Skeletal muscle tissue (tissue), 4 donors: Measurements from ENCODE around the gene ELP1. TPM values are rescaled to one million over a fixed set of nuclear protein-coding genes. Genes with fewer than 3 reads are reported as not detected.
"Not testable (repeated sequence)": the region's sequence is repeated elsewhere in the genome, so short reads cannot be mapped to it uniquely, and the experiment has no call there.

ENCODE experiments used
- H3K27ac ChIP-seq: one replicate; pipeline ENCODE4 v1.7.0; 2013; ENCODE audit warnings: mild to moderate bottlenecking, low read depth, low read length, inconsistent platforms
- H3K27me3 ChIP-seq, 3 donors: one replicate each; pipeline ENCODE4 v1.7.0; 2013; ENCODE audit warnings: low read length in 3 of 3; ENCODE audit not compliant: control insufficient read depth in 3 of 3, insufficient read depth in 3 of 3
- H3K36me3 ChIP-seq, 3 donors: one replicate each; pipeline ENCODE4 v1.7.0; 2013; ENCODE audit warnings: low read length in 3 of 3; ENCODE audit not compliant: control insufficient read depth in 3 of 3, insufficient read depth in 3 of 3
- H3K4me1 ChIP-seq, 3 donors: one replicate each; pipeline ENCODE4 v1.7.0; 2013; ENCODE audit warnings: low read length in 3 of 3, mild to moderate bottlenecking in 3 of 3; ENCODE audit not compliant: control insufficient read depth in 3 of 3, insufficient read depth in 3 of 3
- H3K4me3 ChIP-seq, 3 donors: one replicate each; pipeline ENCODE4 v1.7.0; 2013; ENCODE audit warnings: low read length in 3 of 3
- H3K9ac ChIP-seq, 3 donors: one replicate each; pipeline ENCODE4 v1.7.0; 2013; ENCODE audit warnings: low read length in 3 of 3, mild to moderate bottlenecking in 3 of 3, moderate library complexity in 2 of 3, low read depth in 1 of 3
- H3K9me3 ChIP-seq, 3 donors: one replicate each; pipeline ENCODE4 v1.7.0; 2013; ENCODE audit warnings: low read length in 3 of 3; ENCODE audit not compliant: control insufficient read depth in 3 of 3
- total RNA-seq: library from RNA; depleted of rRNA; stranded (reverse); fragments of >200 nt; gene quantifications from one replicate; pipeline ENCODE4 v1.2.3, GENCODE V29; 2014
- donor health status: Osteomylitis.

Gene ELP1
- total RNA-seq, 1 donor from 2014 or later, result 24.5 TPM

DNA sequence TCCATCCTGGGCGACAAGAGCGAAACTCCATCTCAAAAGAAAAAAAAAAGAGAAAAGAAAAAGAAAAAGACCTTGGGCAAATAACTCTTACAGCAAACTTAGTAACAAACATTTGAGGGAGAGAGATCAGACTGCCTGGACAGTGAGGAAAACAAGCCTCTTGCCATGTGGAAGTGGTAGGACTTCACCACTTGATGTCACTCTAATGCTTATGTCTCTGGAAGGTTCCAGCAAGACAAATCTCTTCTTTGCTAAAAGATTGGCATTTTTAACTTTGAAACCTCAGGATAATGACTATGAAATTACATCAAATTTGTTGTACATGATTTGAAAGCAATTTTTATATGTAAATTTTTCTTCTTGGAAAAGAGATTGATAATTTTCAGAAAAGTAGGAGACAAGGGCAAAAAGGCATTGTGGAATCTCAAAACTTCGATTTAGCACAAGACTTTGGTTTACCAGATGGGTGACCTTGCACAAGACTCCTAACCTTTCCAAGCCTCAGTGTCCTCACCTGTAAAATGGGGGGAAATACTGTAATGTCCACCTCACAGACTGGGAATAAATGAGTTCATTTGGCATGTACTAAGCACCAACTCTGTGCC lies 83.5 kb downstream of the ELP1 start:
- peaks cover 3 to 5% (median 3%) of the 10 kb centered on the region in 3 donors for H3K27me3 ChIP-seq
- H3K4me1 ChIP-seq, result no peaks in the 10 kb centered on the region
- no peak overlapping the region for H3K4me3 ChIP-seq
- H3K9me3 ChIP-seq, result no peaks in the 10 kb centered on the region
- no peak overlapping the region for H3K27ac ChIP-seq
- no peaks in the 10 kb centered on the region for H3K36me3 ChIP-seq
- no peak overlapping the region for H3K9ac ChIP-seq

DNA sequence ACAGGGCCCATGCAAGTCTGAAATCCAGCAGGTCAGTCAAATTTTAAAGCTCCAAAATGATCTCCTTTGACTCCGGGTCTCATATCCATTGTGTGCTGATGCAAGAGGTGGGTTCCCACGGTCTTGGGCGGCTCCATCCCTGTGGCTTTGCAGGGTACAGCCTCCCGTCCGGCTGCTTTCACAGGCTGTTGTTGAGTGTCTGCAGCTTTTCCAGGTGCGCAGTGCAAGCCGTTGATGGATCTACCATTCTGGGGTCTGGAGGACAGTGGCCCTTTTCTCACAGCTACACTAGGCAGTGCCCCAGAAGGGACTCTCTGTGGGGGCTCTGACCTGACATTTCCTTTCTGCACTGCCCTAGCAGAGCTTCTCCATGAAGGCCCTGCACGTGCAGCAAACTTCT lies 85.6 kb downstream of the ELP1 start:
- H3K27me3 ChIP-seq, H3K36me3 ChIP-seq, H3K9me3 ChIP-seq, H3K9ac ChIP-seq, H3K4me1 ChIP-seq, H3K27ac ChIP-seq, H3K4me3 ChIP-seq: not testable (repeated sequence)

DNA sequence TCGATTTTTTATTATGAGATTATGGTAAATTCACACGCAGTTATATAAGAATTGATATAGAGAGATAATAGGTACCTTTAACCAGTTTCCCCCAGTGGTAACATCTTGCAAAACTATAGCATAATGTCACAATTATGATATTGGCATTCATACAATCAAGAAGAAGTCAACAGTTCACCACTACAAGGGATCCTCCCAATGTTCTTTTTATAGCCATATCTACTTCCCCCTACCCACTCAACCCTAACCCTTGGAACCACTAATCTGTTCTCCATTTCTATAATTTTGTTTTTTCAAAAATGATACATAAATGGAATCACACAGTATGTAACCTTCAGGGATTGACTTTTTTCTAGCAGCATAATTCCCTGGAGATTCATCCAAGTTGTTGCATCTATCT lies 88.0 kb downstream of the ELP1 start:
- Histone ChIP-seq H3K4me3 (no peak overlapping the region), H3K27ac (no peak overlapping the region), H3K27me3 (no peaks in the 10 kb centered on the region), H3K9ac (no peak overlapping the region), H3K4me1 (no peaks in the 10 kb centered on the region), H3K9me3 (no peaks in the 10 kb centered on the region), H3K36me3 (no peaks in the 10 kb centered on the region)

DNA sequence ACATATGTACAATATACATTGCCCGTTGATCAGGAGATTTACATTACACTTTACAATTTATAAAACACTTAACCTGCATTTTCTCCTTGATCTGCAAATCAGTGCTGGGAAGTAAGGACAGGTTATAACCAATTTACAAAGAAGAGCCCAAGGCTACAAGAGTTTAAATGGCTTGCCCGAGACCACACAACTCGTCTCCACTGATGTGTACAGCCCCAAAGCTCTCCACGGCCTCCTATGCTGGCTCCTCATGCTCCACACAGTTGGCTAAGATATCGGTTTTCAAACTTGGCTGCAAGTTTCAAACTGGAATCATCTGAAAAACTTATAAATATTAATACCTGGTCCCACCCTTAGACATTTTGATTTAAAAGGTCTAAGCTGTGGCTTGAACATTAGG lies 88.4 kb downstream of the ELP1 start:
- Histone ChIP-seq H3K9me3 (no peaks in the 10 kb centered on the region), H3K27ac (no peak overlapping the region), H3K27me3 (no peaks in the 10 kb centered on the region), H3K4me1 (no peaks in the 10 kb centered on the region), H3K4me3 (no peak overlapping the region), H3K36me3 (no peaks in the 10 kb centered on the region), H3K9ac (no peak overlapping the region)

DNA sequence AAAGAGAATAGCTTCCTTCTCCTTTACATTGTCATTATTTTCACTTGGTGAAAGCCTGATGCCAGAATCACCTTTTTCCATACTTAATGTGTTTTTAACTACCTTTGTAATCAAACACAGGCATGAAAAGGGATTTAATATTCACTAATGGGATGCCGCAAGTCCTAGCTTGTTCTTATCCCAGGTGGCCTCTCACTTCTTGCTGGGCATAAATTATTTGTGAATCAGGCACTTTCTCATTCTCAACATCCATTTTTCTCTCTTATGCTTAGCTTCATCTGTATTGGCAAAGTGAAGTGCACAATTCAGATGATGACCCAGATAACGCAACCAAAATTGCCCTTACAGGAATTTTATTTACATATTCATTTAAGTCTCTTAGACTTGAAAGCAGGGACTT lies 89.1 kb downstream of the ELP1 start:
- no peak overlapping the region for H3K9ac ChIP-seq
- H3K27ac ChIP-seq, result no peak overlapping the region
- H3K9me3 ChIP-seq, result no peaks in the 10 kb centered on the region
- H3K4me1 ChIP-seq, result no peaks in the 10 kb centered on the region
- no peak overlapping the region for H3K4me3 ChIP-seq
- H3K27me3 ChIP-seq, result no peaks in the 10 kb centered on the region
- no peaks in the 10 kb centered on the region for H3K36me3 ChIP-seq

DNA sequence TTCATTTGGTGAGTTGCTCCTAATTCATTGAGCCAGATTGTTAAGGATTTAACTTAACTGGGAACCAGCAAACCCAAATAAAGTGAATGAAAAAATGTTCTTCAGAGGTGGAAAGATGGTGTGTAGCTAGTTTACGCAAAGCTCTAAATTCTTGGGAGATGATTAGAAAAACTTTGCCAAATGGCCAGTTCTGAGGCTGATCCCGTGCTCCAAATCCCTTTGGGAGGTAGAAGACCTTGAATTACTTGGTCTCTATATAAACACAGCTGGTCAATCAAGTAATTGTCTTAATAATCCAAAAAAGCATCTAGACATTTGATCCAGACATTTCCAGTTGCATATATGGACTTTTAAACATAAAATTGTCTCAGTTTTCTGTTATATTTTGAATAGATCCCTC lies 89.5 kb downstream of the ELP1 start:
- Histone ChIP-seq H3K4me3 (no peak overlapping the region), H3K9me3 (peaks cover 0 to 2% (median 0%) of the 10 kb centered on the region in 3 donors), H3K27ac (no peak overlapping the region), H3K36me3 (no peaks in the 10 kb centered on the region), H3K27me3 (no peaks in the 10 kb centered on the region), H3K4me1 (no peaks in the 10 kb centered on the region), H3K9ac (no peak overlapping the region)

DNA sequence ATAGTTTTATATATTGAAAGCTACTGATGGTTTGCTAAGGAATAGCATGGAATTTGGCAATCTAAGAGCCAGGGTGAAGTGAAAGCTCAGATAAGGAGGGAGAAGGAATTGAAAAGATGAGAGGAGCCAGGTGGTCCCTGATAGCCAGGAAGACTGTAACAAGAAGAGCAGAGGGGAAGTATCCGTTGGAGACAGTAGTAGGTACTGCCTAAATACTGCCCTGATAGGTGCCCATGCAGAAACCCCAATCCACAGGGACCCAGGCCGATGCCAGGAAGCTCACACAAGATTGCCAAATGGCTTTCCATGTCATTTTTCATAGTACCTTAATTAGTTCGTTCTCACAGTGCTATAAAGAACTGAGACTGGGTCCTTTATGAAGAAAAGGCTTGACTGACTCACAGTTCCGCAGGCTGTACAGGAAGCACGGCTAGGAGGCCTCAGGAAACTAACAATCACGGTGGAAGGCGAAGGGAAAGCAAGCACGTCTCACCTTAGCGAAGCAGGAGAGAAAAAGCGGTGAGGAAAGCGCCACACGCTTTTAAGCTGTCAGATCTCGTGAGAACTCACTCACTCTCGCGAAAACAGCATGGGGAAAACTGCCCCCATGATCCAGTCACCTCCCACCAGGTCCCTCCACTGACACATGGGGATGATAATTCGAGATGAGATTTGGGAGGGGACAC lies 91.2 kb downstream of the ELP1 start:
- Histone ChIP-seq H3K9me3 (peaks cover 0 to 2% (median 0%) of the 10 kb centered on the region in 3 donors), H3K27ac (no peak overlapping the region), H3K27me3 (no peaks in the 10 kb centered on the region), H3K36me3 (no peaks in the 10 kb centered on the region), H3K4me1 (no peaks in the 10 kb centered on the region), H3K4me3 (no peak overlapping the region), H3K9ac (no peak overlapping the region)

DNA sequence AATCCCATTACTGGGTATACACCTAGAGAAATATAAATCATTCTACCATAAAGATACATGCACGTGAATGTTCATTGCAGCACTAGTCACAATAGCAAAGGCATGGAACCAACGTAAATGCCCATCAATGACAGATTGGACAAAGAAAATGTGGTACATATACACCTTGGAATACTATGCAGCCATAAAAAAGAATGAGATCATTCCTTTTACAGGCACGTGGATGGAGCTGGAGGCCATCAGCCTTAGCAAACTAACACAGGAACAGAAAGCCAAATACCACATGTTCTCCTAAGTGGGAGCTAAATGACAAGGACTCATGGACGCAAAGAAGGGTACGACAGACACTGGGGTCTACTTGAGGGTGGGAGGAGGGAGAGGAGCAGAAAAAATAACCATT lies 94.4 kb downstream of the ELP1 start:
- H3K4me1 ChIP-seq, H3K9ac ChIP-seq, H3K27me3 ChIP-seq, H3K4me3 ChIP-seq, H3K27ac ChIP-seq, H3K36me3 ChIP-seq, H3K9me3 ChIP-seq: not testable (repeated sequence)

DNA sequence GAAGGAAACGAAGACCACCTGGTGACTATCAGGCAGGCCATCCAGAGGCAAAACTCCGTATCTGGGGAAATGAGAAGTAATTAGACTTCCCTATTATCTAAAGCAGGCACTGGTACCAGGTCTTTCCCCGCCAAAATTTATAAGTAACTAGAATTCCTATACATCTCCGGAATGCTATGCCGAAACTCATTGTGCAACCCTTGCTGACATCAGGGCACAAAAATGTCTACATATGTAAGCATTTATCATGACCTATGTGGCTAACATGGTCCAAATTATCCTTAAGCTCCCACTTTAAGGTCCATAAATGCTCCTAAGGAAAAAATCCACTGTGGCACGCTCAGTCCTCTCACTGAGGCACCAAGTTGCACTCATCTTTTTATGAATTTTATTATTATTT lies 95.9 kb downstream of the ELP1 start:
- Histone ChIP-seq H3K4me3 (no peak overlapping the region), H3K36me3 (no peaks in the 10 kb centered on the region), H3K9me3 (peaks cover 0 to 2% (median 0%) of the 10 kb centered on the region in 3 donors), H3K4me1 (no peaks in the 10 kb centered on the region), H3K27ac (no peak overlapping the region), H3K9ac (no peak overlapping the region), H3K27me3 (no peaks in the 10 kb centered on the region)

DNA sequence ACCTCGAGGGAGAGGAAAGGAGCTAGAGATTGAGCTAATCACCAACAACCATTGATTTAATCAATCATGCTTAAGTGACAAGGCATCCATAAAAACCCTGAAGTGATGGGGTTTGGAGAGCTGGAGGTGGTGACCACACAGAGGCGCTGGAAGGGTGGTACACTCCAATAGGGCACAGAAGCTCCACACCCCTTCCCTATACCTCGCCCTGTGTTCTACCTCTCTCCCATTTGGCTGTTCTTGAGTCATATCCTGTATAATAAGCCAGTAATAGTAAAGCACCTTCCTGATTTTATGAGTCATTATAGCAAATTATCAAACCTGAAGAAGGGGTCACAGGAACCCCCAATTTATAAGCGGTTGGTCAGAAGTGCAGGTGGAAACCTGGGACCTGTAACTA lies 96.4 kb downstream of the ELP1 start:
- Histone ChIP-seq H3K9ac (no peak overlapping the region), H3K4me3 (no peak overlapping the region), H3K36me3 (no peaks in the 10 kb centered on the region), H3K27me3 (no peaks in the 10 kb centered on the region), H3K4me1 (no peaks in the 10 kb centered on the region), H3K27ac (no peak overlapping the region), H3K9me3 (peaks cover 0 to 2% (median 0%) of the 10 kb centered on the region in 3 donors)
